HuH-7.5 (cell line): Measurements from ENCODE around the gene RAD51AP1.
"Not testable (repeated sequence)": the region's sequence is repeated elsewhere in the genome, so short reads cannot be mapped to it uniquely, and the experiment has no call there.

Source experiments
- DNase-seq: peaks from one replicate; pipeline ENCODE4 v3.0.0; 2011; ENCODE audit warnings: low spot score

RAD51AP1 gene

GRCh38 chr12:4538207-4539160, at the start of gene RAD51AP1:
RAD51AP1 (plus strand) TSS chr12:4538890; CDS start chr12:4538940, 50 bp downstream.
- DNase-seq: peak; percentile 68

GRCh38 chr12:4489556-4489955, 49.1 kb upstream of the RAD51AP1 start:
- no peak for DNase-seq

GRCh38 chr12:4490973-4491372, 47.7 kb upstream of the RAD51AP1 start:
- DNase-seq: no peak

- DNase-seq: no peak
Measured at GRCh38 chr12:4496145-4496838, 42.4 kb upstream of the RAD51AP1 start.

GRCh38 chr12:4499186-4499585, 39.5 kb upstream of the RAD51AP1 start:
- no peak for DNase-seq

- no peak for DNase-seq
Measured at GRCh38 chr12:4505376-4505986, 33.2 kb upstream of the RAD51AP1 start.

GRCh38 chr12:4506430-4506829, 32.3 kb upstream of the RAD51AP1 start:
- DNase-seq: peak; percentile 11

GRCh38 chr12:4506870-4507269, 31.8 kb upstream of the RAD51AP1 start:
- no peak for DNase-seq

- not testable (repeated sequence) for DNase-seq
Measured at GRCh38 chr12:4508503-4508902, 30.2 kb upstream of the RAD51AP1 start.

GRCh38 chr12:4509269-4509668, 29.4 kb upstream of the RAD51AP1 start:
- DNase-seq: not testable (repeated sequence)

GRCh38 chr12:4518106-4518728, 20.5 kb upstream of the RAD51AP1 start:
- no peak for DNase-seq

GRCh38 chr12:4523443-4523842, 15.2 kb upstream of the RAD51AP1 start:
- DNase-seq: not testable (repeated sequence)

GRCh38 chr12:4526923-4527546, 11.7 kb upstream of the RAD51AP1 start:
- no peak for DNase-seq

- no peak for DNase-seq
Measured at GRCh38 chr12:4530160-4530559, 8.5 kb upstream of the RAD51AP1 start.

- no peak for DNase-seq
Measured at GRCh38 chr12:4530982-4531586, 7.6 kb upstream of the RAD51AP1 start.

- DNase-seq: no peak
Measured at GRCh38 chr12:4535092-4535491, 3.6 kb upstream of the RAD51AP1 start.

- DNase-seq: no peak
Measured at GRCh38 chr12:4535871-4536270, 2.8 kb upstream of the RAD51AP1 start.

- no peak for DNase-seq
Measured at GRCh38 chr12:4539167-4539870, 629 bp downstream of the RAD51AP1 start.

GRCh38 chr12:4540170-4540569, 1.5 kb downstream of the RAD51AP1 start:
- no peak for DNase-seq

GRCh38 chr12:4540638-4541037, 1.9 kb downstream of the RAD51AP1 start:
- no peak for DNase-seq

- DNase-seq: no peak
Measured at GRCh38 chr12:4545195-4545594, 6.5 kb downstream of the RAD51AP1 start.
